ENCODE data around the gene LINGO3.

Gene LINGO3

GRCh38 chr19:2344381-2344870 is 36.5 kb upstream of the LINGO3 start:
- TF ChIP-seq CTCF (IDR thresholded peaks at IDR 0.05; ENCODE audit: borderline replicate concordance, insufficient read depth, low read depth, low read length), result no peak
- no peak overlapping the region for H3K4me3 ChIP-seq (ENCODE audit: low read depth, low read length)

- no peak for TF ChIP-seq CTCF (IDR thresholded peaks at IDR 0.05; ENCODE audit: borderline replicate concordance, insufficient read depth, low read depth, low read length)
- no peak overlapping the region for H3K4me3 ChIP-seq (ENCODE audit: low read depth, low read length)
Observed at GRCh38 chr19:2343289-2343982, 35.5 kb upstream of the LINGO3 start.

- TF ChIP-seq CTCF (IDR thresholded peaks at IDR 0.05; ENCODE audit: borderline replicate concordance, insufficient read depth, low read depth, low read length), result no peak
- H3K4me3 ChIP-seq (ENCODE audit: low read depth, low read length), result no peak overlapping the region
Observed at GRCh38 chr19:2342656-2343288, 34.8 kb upstream of the LINGO3 start.

GRCh38 chr19:2341982-2342381 is 34.0 kb upstream of the LINGO3 start:
- no peak for TF ChIP-seq CTCF (IDR thresholded peaks at IDR 0.05; ENCODE audit: borderline replicate concordance, insufficient read depth, low read depth, low read length)
- H3K4me3 ChIP-seq (ENCODE audit: low read depth, low read length), result no peak overlapping the region

- TF ChIP-seq CTCF (IDR thresholded peaks at IDR 0.05; ENCODE audit: borderline replicate concordance, insufficient read depth, low read depth, low read length), result no peak
- H3K4me3 ChIP-seq (ENCODE audit: low read depth, low read length), result no peak overlapping the region
Observed at GRCh38 chr19:2341244-2341751, 33.3 kb upstream of the LINGO3 start.

- H3K4me3 ChIP-seq (ENCODE audit: low read depth, low read length), result no peak overlapping the region
- no peak for TF ChIP-seq CTCF (IDR thresholded peaks at IDR 0.05; ENCODE audit: borderline replicate concordance, insufficient read depth, low read depth, low read length)
Observed at GRCh38 chr19:2340496-2341243, 32.7 kb upstream of the LINGO3 start.
